Lower lobe of right lung (tissue), 2 donors: ENCODE data around the gene MBNL1. TPM values are rescaled to one million over a fixed set of nuclear protein-coding genes. Genes with fewer than 3 reads are reported as not detected.

ENCODE experiments used
- ATAC-seq, 2 donors: fragments of 200-7000 bp; cut with Tn5 transposase; one replicate each; pipeline ENCODE4 v1.9.1; 2020 to 2022; ENCODE audit warnings: mild to moderate bottlenecking in 2 of 2, moderate library complexity in 2 of 2
- DNase-seq: peaks from one replicate; pipeline ENCODE4 v3.0.0-alpha.2; 2020
- H3K27ac ChIP-seq: fragments of 200-600 bp; one replicate; pipeline ENCODE4 v1.8.0; 2022
- H3K27me3 ChIP-seq: fragments of 200-600 bp; one replicate; pipeline ENCODE4 v1.8.0; 2022; ENCODE audit warnings: low read depth
- H3K36me3 ChIP-seq: fragments of 200-600 bp; one replicate; pipeline ENCODE4 v1.8.0; 2022; ENCODE audit warnings: mild to moderate bottlenecking
- H3K4me1 ChIP-seq: fragments of 200-600 bp; one replicate; pipeline ENCODE4 v1.8.0; 2022
- H3K4me3 ChIP-seq: fragments of 200-600 bp; one replicate; pipeline ENCODE4 v1.8.0; 2022; ENCODE audit warnings: mild to moderate bottlenecking
- H3K9me3 ChIP-seq: fragments of 200-600 bp; one replicate; pipeline ENCODE4 v1.8.0; 2022
- CTCF ChIP-seq: fragments of 200-600 bp; IDR thresholded peaks from one replicate; pipeline ENCODE4 v1.8.0; 2022; ENCODE audit warnings: antibody characterized with exemption, mild to moderate bottlenecking
- intact Hi-C: fragments of 100-400 bp; cut with DNase I; formaldehyde crosslinking; loops from one replicate; pipeline ENCODE4 v1.11.0; 2022
- total RNA-seq: library from RNA; stranded (reverse); fragmentation: NEBNext Ultra II Directional; extraction: Animal tissue kit (Norgen Biotek cat#: 25700); gene quantifications from one replicate; pipeline ENCODE4 v1.2.1, GENCODE V29; 2021
- donor health status: DM: no; HTN: yes; CAD: no; lungs with severe emphysema.

Gene MBNL1
- total RNA-seq, 1 donor from 2014 or later: 235 TPM

- ATAC-seq: no peak
- Histone ChIP-seq H3K4me1 (peaks cover 77% of the 10 kb centered on the region), H3K4me3 (no peak overlapping the region), H3K36me3 (peaks cover 4% of the 10 kb centered on the region), H3K27me3 (no peaks in the 10 kb centered on the region), H3K27ac (peak overlapping the region; percentile 7), H3K9me3 (no peaks in the 10 kb centered on the region)
- no peak for TF ChIP-seq CTCF
- DNase-seq: no peak
- intact Hi-C loops: no loop called here
Observed at GRCh38 chr3:152293347-152294006, 24.7 kb downstream of the MBNL1 start.

DNA sequence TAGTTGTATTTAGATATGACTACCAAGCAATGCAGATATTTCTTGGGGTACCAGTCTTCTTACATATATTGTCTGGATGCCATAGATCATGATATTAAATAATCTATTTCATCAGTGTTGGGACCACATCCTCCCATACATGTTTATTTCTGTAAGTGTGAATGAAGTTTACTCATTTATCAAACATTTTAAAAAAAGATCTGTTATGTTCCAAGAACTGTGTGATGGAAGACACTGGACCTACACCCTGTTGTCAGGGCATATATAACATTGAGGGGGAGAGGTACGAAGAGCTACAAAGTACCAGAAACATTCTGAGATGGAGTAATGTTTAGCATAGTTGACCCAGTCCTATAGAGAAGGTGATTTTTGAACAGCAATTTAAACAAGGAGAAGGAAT, 26.6 kb downstream of the MBNL1 start:
- H3K9me3 ChIP-seq: no peaks in the 10 kb centered on the region
- peaks cover 83% of the 10 kb centered on the region for H3K4me1 ChIP-seq
- H3K36me3 ChIP-seq: peaks cover 15% of the 10 kb centered on the region
- DNase-seq: no peak
- TF ChIP-seq CTCF: no peak
- H3K27ac ChIP-seq: no peak overlapping the region
- no peak overlapping the region for H3K4me3 ChIP-seq
- ATAC-seq: no peak
- H3K27me3 ChIP-seq: no peaks in the 10 kb centered on the region
- intact Hi-C loops: no loop called here

- Histone ChIP-seq H3K4me1 (peaks cover 83% of the 10 kb centered on the region), H3K36me3 (peaks cover 20% of the 10 kb centered on the region), H3K27me3 (no peaks in the 10 kb centered on the region), H3K4me3 (no peak overlapping the region), H3K27ac (no peak overlapping the region), H3K9me3 (no peaks in the 10 kb centered on the region)
- no peak for ATAC-seq
- no peak for TF ChIP-seq CTCF
- intact Hi-C loops: no loop called here
- DNase-seq: no peak
Observed at GRCh38 chr3:152295806-152296205, 27.1 kb downstream of the MBNL1 start.

GRCh38 chr3:152296382-152296781, 27.7 kb downstream of the MBNL1 start:
- DNase-seq (no peak), ATAC-seq (no peak)
- intact Hi-C loops: no loop called here
- no peak overlapping the region for H3K27ac ChIP-seq
- H3K4me3 ChIP-seq: no peak overlapping the region
- H3K4me1 ChIP-seq: peaks cover 83% of the 10 kb centered on the region
- H3K9me3 ChIP-seq: no peaks in the 10 kb centered on the region
- no peak for TF ChIP-seq CTCF
- H3K27me3 ChIP-seq: no peaks in the 10 kb centered on the region
- peaks cover 22% of the 10 kb centered on the region for H3K36me3 ChIP-seq

DNA sequence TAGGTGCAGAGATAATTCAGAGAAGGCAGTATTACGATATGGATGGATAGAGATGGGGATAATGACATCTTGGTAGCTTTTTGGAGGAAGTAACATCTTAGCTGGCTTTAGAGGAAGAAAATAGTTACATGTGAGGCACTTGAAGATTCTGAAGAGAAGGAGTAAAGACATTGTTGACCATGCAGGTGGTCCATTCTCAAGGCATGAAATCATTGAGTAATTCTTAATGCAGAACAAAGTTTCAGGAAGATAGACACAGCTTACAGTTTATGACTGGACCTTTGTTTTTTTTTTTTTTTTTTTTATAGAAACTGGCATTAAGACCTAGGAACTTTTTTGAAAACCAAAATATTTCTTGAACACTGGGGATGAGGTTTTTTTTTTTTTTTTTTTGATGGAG, 28.2 kb downstream of the MBNL1 start:
- no peak for TF ChIP-seq CTCF
- Histone ChIP-seq H3K27ac (no peak overlapping the region), H3K27me3 (no peaks in the 10 kb centered on the region), H3K4me1 (peaks cover 83% of the 10 kb centered on the region), H3K36me3 (peaks cover 22% of the 10 kb centered on the region), H3K4me3 (no peak overlapping the region), H3K9me3 (no peaks in the 10 kb centered on the region)
- no peak for ATAC-seq
- intact Hi-C loops: no loop called here
- no peak for DNase-seq
